ENCODE measurements around the gene NTM.

NTM gene

GRCh38 chr11:131840545-131840944 is 470.1 kb downstream of the NTM start:
- no peak for DNase-seq

GRCh38 chr11:131841028-131841427 is 470.6 kb downstream of the NTM start:
- no peak for DNase-seq

- no peak for DNase-seq
These were observed 471.7 kb downstream of the NTM start for GRCh38 chr11:131841925-131842635.

- no peak for DNase-seq
These were observed 474.8 kb downstream of the NTM start for GRCh38 chr11:131845255-131845654.

- no peak for DNase-seq
These were observed 479.1 kb downstream of the NTM start for GRCh38 chr11:131849485-131849884.

- DNase-seq, result no peak
These were observed 480.1 kb downstream of the NTM start for GRCh38 chr11:131850507-131850906.

- DNase-seq, result no peak
These were observed 481.7 kb downstream of the NTM start for GRCh38 chr11:131851964-131852755.

- DNase-seq, result no peak
These were observed 482.3 kb downstream of the NTM start for GRCh38 chr11:131852757-131853156.

- no peak for DNase-seq
These were observed 484.0 kb downstream of the NTM start for GRCh38 chr11:131854391-131854790.

- no peak for DNase-seq
These were observed 484.9 kb downstream of the NTM start for GRCh38 chr11:131855320-131855719.

GRCh38 chr11:131857246-131857645 is 486.8 kb downstream of the NTM start:
- no peak for DNase-seq

- DNase-seq, result no peak
These were observed 488.1 kb downstream of the NTM start for GRCh38 chr11:131858505-131858904.

GRCh38 chr11:131859538-131860210 is 489.3 kb downstream of the NTM start:
- DNase-seq, result no peak

GRCh38 chr11:131864228-131864627 is 493.8 kb downstream of the NTM start:
- no peak for DNase-seq

GRCh38 chr11:131865860-131866259 is 495.4 kb downstream of the NTM start:
- DNase-seq, result no peak

- no peak for DNase-seq
These were observed 496.4 kb downstream of the NTM start for GRCh38 chr11:131866535-131867400.

- DNase-seq, result no peak
These were observed 497.2 kb downstream of the NTM start for GRCh38 chr11:131867457-131868257.

- DNase-seq, result no peak
These were observed 498.5 kb downstream of the NTM start for GRCh38 chr11:131868629-131869507.

- DNase-seq, result no peak
These were observed 499.9 kb downstream of the NTM start for GRCh38 chr11:131870305-131870704.

GRCh38 chr11:131871006-131871405 is 500.6 kb downstream of the NTM start:
- no peak for DNase-seq

GRCh38 chr11:131874070-131874469 is 503.7 kb downstream of the NTM start:
- DNase-seq, result no peak

Measured in CD4-positive, alpha-beta T cell treated with Interleukin-6 for 4 hours (primary cell).